ENCODE measurements around the gene HM13.
A peak's percentile ranks its signal among the peaks of the same experiment; 100 is the strongest.
"Not testable (repeated sequence)": the region's sequence is repeated elsewhere in the genome, so short reads cannot be mapped to it uniquely, and the experiment has no call there.

HM13 gene

GRCh38 chr20:31514154-31515071, at the start of gene HM13:
HM13 (plus strand) TSS chr20:31514442; CDS start chr20:31514552, 110 bp downstream.
- peak; percentile 54 for DNase-seq

- DNase-seq = not testable (repeated sequence)
Observed at GRCh38 chr20:31470946-31471345, 43.3 kb upstream of the HM13 start.

GRCh38 chr20:31472395-31473330, 41.6 kb upstream of the HM13 start:
- no peak for DNase-seq

DNA sequence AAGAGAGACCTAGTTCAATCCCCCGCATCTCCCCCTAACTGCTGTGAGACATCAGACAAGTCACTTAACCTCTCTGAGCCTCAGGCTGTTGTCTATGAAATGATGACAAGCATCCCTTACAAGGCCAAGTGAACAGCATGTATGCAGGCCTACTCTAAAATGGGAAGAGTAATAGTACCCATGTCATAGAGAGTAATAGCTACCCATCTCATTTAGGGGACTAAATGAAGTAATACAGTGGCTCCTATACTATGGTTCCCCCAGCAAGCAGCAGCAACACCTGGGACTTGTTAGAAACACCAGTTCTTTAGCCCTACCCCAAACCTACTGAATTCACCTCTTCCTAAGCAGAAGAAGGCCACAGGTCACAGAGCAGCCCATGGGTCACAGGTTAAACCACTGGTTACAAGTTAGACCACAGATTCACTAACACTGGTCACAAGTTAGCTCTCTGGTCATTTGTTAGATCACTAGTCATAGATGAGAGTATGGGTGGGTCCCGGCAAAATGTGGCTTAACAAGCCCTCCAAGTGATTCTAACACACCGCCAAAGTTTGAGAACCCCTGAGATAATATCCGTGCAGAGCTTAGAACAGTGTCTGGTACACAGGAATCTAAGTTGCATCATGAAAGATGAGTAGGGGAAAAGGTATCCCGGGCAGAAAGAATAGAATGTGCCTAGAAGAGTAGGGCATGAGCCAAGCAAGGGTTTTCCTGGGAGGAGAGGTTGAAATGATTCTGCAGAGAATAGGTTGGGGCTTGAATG, 40.7 kb upstream of the HM13 start:
- no peak for DNase-seq

DNA sequence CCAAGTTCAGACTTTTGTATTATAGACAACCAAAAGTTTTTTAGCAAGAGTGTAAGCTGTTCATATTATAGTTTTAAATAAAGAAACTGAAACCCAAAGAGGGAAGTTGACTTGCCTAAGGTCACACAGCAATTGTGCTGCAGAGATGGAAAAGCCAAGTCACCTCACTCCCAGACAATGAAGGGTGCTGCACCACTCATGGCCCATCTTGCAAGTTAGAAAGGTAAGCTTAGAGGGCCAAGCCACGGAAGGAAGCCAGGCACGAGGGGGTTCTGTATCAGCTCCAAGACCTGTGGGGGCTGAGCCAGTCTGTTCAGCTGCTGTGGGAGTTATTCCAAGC, 40.2 kb upstream of the HM13 start:
- no peak for DNase-seq

GRCh38 chr20:31474758-31475427, 39.3 kb upstream of the HM13 start, which contains the start of the genes DEFB124 and REM1:
DEFB124 (minus strand) TSS chr20:31475127; CDS start chr20:31473013, 2,114 bp downstream.
REM1 (plus strand) TSS chr20:31475288; CDS start chr20:31476446, 1,158 bp downstream.
- no peak for DNase-seq

- DNase-seq = no peak
Observed at GRCh38 chr20:31475472-31476293, 38.6 kb upstream of the HM13 start.

- DNase-seq = no peak
Observed at GRCh38 chr20:31476294-31476585, 38.0 kb upstream of the HM13 start.

- no peak for DNase-seq
Observed at GRCh38 chr20:31476643-31477215, 37.5 kb upstream of the HM13 start.

DNA sequence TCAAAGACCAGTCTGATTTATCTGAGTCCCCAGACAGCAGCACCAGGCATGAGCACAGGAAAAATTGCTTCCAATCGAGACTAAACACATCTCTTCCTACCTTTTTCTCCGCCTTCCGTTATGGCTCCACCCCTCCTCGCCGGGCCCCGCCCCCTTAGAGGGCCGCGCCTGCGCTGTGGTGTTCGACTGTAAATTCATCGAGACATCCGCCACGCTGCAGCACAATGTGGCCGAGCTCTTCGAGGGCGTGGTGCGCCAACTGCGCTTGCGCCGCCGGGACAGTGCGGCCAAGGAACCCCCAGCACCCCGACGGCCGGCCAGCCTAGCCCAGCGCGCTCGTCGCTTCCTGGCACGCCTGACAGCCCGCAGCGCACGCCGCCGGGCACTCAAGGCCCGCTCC, 30.2 kb upstream of the HM13 start:
- no peak for DNase-seq

DNA sequence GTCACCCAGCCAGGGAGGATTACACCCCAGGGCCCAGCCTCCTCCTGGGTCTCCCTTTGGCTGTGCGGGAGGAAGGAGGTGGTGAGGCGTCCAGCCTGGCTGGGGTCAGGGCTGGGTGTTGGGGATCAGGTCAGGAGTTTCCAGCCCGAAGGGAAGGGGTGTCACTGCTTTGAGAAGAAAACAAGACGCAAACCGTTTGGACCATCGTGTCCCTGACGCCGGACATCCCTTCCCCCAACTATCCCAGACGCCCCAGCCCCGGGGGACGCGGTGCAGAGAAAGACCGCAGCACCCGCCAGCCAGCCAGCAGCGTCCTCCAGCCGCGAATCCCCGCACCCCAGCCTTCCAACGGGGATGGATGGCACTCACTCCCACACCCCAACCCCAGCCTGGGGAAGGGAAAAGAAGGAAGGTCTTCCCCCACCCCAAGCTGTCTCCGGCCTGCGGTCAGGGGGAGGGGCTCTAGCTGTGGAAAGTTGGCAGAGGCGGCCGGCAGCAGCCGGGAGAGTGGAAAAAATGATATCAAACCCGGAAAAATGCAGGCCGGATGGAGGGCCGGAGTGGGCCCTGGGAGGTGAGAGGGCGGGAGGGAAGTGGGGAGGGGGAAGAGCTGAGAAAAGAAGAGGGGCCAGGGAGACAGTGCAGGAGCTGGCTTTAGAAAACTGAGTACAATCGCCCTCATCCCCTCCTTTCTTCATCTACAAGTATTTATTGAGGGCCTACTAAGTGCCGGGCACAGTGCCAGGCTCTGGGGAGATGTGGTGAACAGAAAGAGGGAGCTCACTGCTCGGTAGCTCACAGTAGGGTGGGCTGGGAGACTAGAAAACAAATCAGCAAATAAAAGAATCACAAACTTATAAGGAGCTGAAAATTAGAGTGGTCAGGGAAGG, 28.5 kb upstream of the HM13 start:
- no peak for DNase-seq

GRCh38 chr20:31488115-31488514, 26.1 kb upstream of the HM13 start:
- no peak for DNase-seq

- DNase-seq = no peak
Observed at GRCh38 chr20:31489152-31489551, 25.1 kb upstream of the HM13 start.

DNA sequence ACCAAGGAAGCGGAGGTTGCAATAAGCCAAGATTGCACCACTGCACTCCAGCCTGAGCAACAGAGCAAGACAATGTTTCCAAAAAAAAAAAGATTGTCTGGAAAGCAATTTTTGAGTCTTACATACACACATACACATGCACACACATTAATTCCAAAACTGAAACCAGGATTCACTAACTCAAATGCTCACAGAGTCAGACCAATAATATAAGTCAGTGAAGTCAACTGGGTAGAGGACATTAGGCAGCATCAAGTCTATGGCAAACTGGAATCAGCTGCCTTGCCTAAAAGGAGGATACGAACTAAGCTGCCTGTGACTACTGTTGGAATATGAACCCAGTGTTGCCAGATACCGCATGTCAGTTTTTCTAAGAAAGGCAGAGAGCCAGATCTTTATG, 23.5 kb upstream of the HM13 start:
- no peak for DNase-seq

- DNase-seq = no peak
Observed at GRCh38 chr20:31494131-31494530, 20.1 kb upstream of the HM13 start.

GRCh38 chr20:31496761-31497295, 17.4 kb upstream of the HM13 start:
- no peak for DNase-seq

GRCh38 chr20:31497838-31498540, 16.3 kb upstream of the HM13 start:
- no peak for DNase-seq

DNA sequence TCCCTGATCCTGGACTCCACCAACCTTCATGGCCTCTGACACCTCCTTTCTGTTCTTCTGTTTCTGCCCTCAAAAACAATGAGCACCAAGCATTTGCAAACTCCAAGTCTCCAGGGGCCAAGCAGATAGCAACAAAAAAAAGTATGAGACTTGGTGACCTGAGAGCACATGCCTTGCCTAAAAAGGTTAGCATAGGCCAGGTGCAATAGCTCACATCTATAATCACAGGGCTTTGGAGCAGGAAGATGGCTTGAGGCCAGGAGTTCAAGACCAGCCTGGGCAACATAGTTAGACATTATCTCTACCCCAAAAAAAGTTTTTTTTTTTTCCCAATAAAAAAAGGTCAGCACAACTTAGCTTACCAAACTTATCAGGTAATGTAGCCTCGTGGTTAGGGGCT, 13.7 kb upstream of the HM13 start:
- DNase-seq = no peak
